Neuronal stem cell (in vitro differentiated cells): ENCODE measurements around the gene CORIN.

Experiments used
- DNase-seq: peaks from one replicate; pipeline ENCODE4 v3.0.0-alpha.2; 2013; ENCODE audit warnings: low spot score
- H2AFZ ChIP-seq: one replicate; pipeline ENCODE4 v1.6.1; 2013; ENCODE audit warnings: mild to moderate bottlenecking, low read length, inconsistent platforms
- H2AK5ac ChIP-seq: 2 replicates; pipeline ENCODE4 v1.6.1; 2013; ENCODE audit warnings: low read depth, mild to moderate bottlenecking, inconsistent platforms, low read length, moderate library complexity, mixed read lengths
- H2BK120ac ChIP-seq: 2 replicates; pipeline ENCODE4 v1.6.1; 2013; ENCODE audit warnings: low read depth, mild to moderate bottlenecking, inconsistent platforms, low read length, moderate library complexity, mixed read lengths
- H2BK12ac ChIP-seq: one replicate; pipeline ENCODE4 v1.6.1; 2013; ENCODE audit warnings: low read length, inconsistent platforms
- H2BK15ac ChIP-seq: 2 replicates; pipeline ENCODE4 v1.6.1; 2013; ENCODE audit warnings: mild to moderate bottlenecking, low read length, inconsistent platforms, mixed read lengths
- H2BK5ac ChIP-seq: one replicate; pipeline ENCODE4 v1.6.1; 2013; ENCODE audit warnings: inconsistent platforms, mild to moderate bottlenecking, low read length, moderate library complexity
- H3K14ac ChIP-seq: one replicate; pipeline ENCODE4 v1.6.1; 2013; ENCODE audit warnings: low read length, inconsistent platforms
- H3K18ac ChIP-seq: 2 replicates; pipeline ENCODE4 v1.6.1; 2013; ENCODE audit warnings: low read length, inconsistent platforms
- H3K23ac ChIP-seq: 2 replicates; pipeline ENCODE4 v1.6.1; 2013; ENCODE audit warnings: low read depth, mild to moderate bottlenecking, mixed read lengths, low read length, inconsistent platforms; ENCODE audit not compliant: poor library complexity
- H3K27ac ChIP-seq: replicated peaks from 3 replicates; pipeline ENCODE4 v1.5.1; 2013; ENCODE audit warnings: low read length, inconsistent platforms
- H3K27me3 ChIP-seq, 3 experiments: 2 replicates each; pipeline ENCODE4 v1.6.1; 2013; ENCODE audit warnings: low read length in 3 of 3, mild to moderate bottlenecking in 2 of 3, inconsistent platforms in 1 of 3, low read depth in 1 of 3, mixed read lengths in 1 of 3, moderate library complexity in 1 of 3; ENCODE audit not compliant: control insufficient read depth in 3 of 3, insufficient read depth in 3 of 3
- H3K36me3 ChIP-seq, 2 donors: replicated peaks in 1 of 2; 2 replicates each; pipeline ENCODE4 v1.6.1; 2013; ENCODE audit warnings: low read length in 2 of 2; ENCODE audit not compliant: control insufficient read depth in 2 of 2, insufficient read depth in 2 of 2
- H3K4ac ChIP-seq: 2 replicates; pipeline ENCODE4 v1.6.1; 2013; ENCODE audit warnings: inconsistent platforms, mild to moderate bottlenecking, low read length, moderate library complexity
- H3K4me1 ChIP-seq, 2 donors: 1 replicate in 1 of 2; 2 replicates in 1 of 2; pipeline ENCODE4 v1.6.1; 2013; ENCODE audit warnings: low read length in 2 of 2, low read depth in 1 of 2; ENCODE audit not compliant: control insufficient read depth in 2 of 2, insufficient read depth in 1 of 2
- H3K4me2 ChIP-seq: one replicate; pipeline ENCODE4 v1.6.1; 2013; ENCODE audit warnings: mild to moderate bottlenecking, low read length, inconsistent platforms; ENCODE audit not compliant: insufficient read depth, poor library complexity, severe bottlenecking
- H3K4me3 ChIP-seq, 2 donors: 2 replicates each; pipeline ENCODE4 v1.5.1; 2013; ENCODE audit warnings: low read length in 2 of 2, mild to moderate bottlenecking in 2 of 2, inconsistent platforms in 1 of 2, moderate library complexity in 1 of 2
- H3K79me1 ChIP-seq: one replicate; pipeline ENCODE4 v1.6.1; 2013; ENCODE audit warnings: low read depth, mild to moderate bottlenecking, inconsistent platforms, low read length, moderate library complexity
- H3K9ac ChIP-seq: one replicate; pipeline ENCODE4 v1.6.1; 2013; ENCODE audit warnings: mild to moderate bottlenecking, low read depth, low read length, inconsistent platforms; ENCODE audit not compliant: poor library complexity
- H3K9me3 ChIP-seq, 2 donors: replicated peaks in 1 of 2; 2 replicates each; pipeline versions ENCODE3 to v1.6.1; 2013; ENCODE audit warnings: low read length in 2 of 2, mild to moderate bottlenecking in 2 of 2, inconsistent platforms in 1 of 2, low read depth in 1 of 2, mixed read lengths in 1 of 2, moderate library complexity in 1 of 2; ENCODE audit not compliant: control insufficient read depth in 2 of 2, insufficient read depth in 1 of 2
- H4K8ac ChIP-seq: one replicate; pipeline ENCODE4 v1.6.1; 2013; ENCODE audit warnings: low read depth, mild to moderate bottlenecking, inconsistent platforms, low read length, moderate library complexity
- H4K91ac ChIP-seq: one replicate; pipeline ENCODE4 v1.6.1; 2013; ENCODE audit warnings: low read length, low read depth, mild to moderate bottlenecking, inconsistent platforms; ENCODE audit not compliant: poor library complexity
- WGBS, 2 donors: extraction: QIAGEN DNeasy Blood & Tissue Kit; methylation state at CpG; one replicate each; pipeline ENCODE4 v1.1.7; 2013; ENCODE audit warnings: missing lambda C conversion rate in 2 of 2, mixed read lengths in 1 of 2; ENCODE audit not compliant: insufficient read length in 2 of 2, insufficient replicate concordance in 1 of 2; ENCODE audit errors: extremely low coverage in 2 of 2; 5-methylcytosine and 5-hydroxymethylcytosine counted together

Gene CORIN

GRCh38 chr4:47855350-47855749 is 17.5 kb upstream of the CORIN start:
- Histone ChIP-seq H4K91ac (no peak overlapping the region), H3K36me3 (peaks cover 0 to 26% of the 10 kb centered on the region in 2 donors), H3K4me1 (no peaks in the 10 kb centered on the region), H2AFZ (no peak overlapping the region), H3K9me3 (no peaks in the 10 kb centered on the region), H3K23ac (no peak overlapping the region), H3K14ac (no peak overlapping the region), H2BK12ac (no peak overlapping the region), H2AK5ac (no peak overlapping the region), H2BK120ac (no peak overlapping the region), H3K4ac (no peak overlapping the region), H3K27ac (no peak overlapping the region), H2BK15ac (no peak overlapping the region), H3K4me3 (no peak overlapping the region), H2BK5ac (no peak overlapping the region), H3K79me1 (peaks cover 2% of the 10 kb centered on the region), H3K9ac (no peak overlapping the region), H3K4me2 (no peak overlapping the region), H3K18ac (no peak overlapping the region), H4K8ac (no peak overlapping the region), H3K27me3 (no peaks in the 10 kb centered on the region)
- DNase-seq: no peak
- WGBS, 2 donors: no CpG with 5 or more reads among the region's 2 CpGs

- no CpG with 5 or more reads among the region's 1 CpG for WGBS, 2 donors
Observed at GRCh38 chr4:47852136-47852535, 14.3 kb upstream of the CORIN start.

DNA sequence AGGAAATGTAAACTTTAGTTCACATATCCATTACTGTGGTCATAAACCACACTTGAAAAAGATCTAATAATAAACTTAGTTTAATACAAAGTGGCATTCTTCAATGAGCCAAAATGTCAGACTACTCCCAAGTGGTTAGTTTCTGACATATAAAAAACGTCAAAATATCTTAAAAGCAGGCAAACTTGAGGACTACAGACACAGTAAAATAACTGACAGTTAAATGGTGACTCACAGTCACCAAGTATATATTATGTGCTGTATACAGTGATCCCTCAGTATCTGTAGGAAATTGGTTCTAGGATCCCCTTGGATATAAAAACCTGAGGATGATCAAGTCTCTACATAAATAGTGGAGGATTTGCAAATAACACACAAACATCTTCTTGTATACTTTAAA is 11.6 kb upstream of the CORIN start:
- Histone ChIP-seq H2BK12ac (no peak overlapping the region), H2AK5ac (no peak overlapping the region), H3K4me3 (no peak overlapping the region), H3K27ac (no peak overlapping the region), H3K4me2 (no peak overlapping the region), H2BK15ac (no peak overlapping the region), H2AFZ (no peak overlapping the region), H3K4me1 (no peaks in the 10 kb centered on the region), H2BK5ac (no peak overlapping the region), H3K23ac (no peak overlapping the region), H3K4ac (no peak overlapping the region), H2BK120ac (no peak overlapping the region), H3K9ac (no peak overlapping the region), H3K18ac (no peak overlapping the region), H4K8ac (no peak overlapping the region), H3K14ac (no peak overlapping the region), H3K36me3 (peaks cover 0 to 37% of the 10 kb centered on the region in 2 donors), H3K27me3 (no peaks in the 10 kb centered on the region), H4K91ac (no peak overlapping the region), H3K79me1 (no peaks in the 10 kb centered on the region), H3K9me3 (no peaks in the 10 kb centered on the region)
- WGBS, 2 donors: no CpG with 5 or more reads among the region's 1 CpG
- no peak for DNase-seq

More at GRCh38 chr4:47852136-47852535, 14.3 kb upstream of the CORIN start:
- Histone ChIP-seq H3K4me2 (no peak overlapping the region), H4K8ac (no peak overlapping the region), H3K4ac (no peak overlapping the region), H3K4me3 (no peak overlapping the region), H3K14ac (no peak overlapping the region), H3K27me3 (no peaks in the 10 kb centered on the region), H3K27ac (no peak overlapping the region), H3K23ac (no peak overlapping the region), H2BK12ac (no peak overlapping the region), H3K79me1 (peaks cover 2% of the 10 kb centered on the region), H3K36me3 (peaks cover 0 to 36% of the 10 kb centered on the region in 2 donors), H3K9ac (no peak overlapping the region), H2BK15ac (no peak overlapping the region), H3K18ac (no peak overlapping the region), H3K4me1 (no peaks in the 10 kb centered on the region), H2AK5ac (no peak overlapping the region), H3K9me3 (no peaks in the 10 kb centered on the region), H2BK5ac (no peak overlapping the region), H4K91ac (no peak overlapping the region), H2AFZ (no peak overlapping the region), H2BK120ac (no peak overlapping the region)
- no peak for DNase-seq

DNA sequence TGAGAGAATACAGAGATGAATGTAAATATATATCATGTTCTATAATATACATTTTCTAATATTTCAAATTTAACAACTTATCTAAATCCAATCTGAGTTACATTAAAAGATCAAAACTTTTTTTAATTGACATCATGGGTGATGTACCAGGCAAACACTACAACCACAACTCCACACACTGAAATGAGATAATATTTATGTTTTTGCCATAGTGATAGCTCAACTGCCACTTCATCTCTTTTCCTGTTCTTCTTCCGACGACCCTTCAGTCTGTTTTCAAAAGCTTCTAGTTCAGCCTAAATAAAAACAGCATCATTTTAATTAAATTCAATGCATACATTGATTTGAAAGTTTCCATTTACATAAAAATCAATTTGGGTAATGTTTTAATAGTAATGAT is 10.2 kb upstream of the CORIN start:
- no peak overlapping the region for H3K4me3 ChIP-seq
- H3K4me2 ChIP-seq: no peak overlapping the region
- H2BK5ac ChIP-seq: no peak overlapping the region
- H3K9me3 ChIP-seq: no peaks in the 10 kb centered on the region
- no peak overlapping the region for H3K14ac ChIP-seq
- no peaks in the 10 kb centered on the region for H3K79me1 ChIP-seq
- H2BK15ac ChIP-seq: no peak overlapping the region
- no peaks in the 10 kb centered on the region for H3K4me1 ChIP-seq
- H3K27ac ChIP-seq: no peak overlapping the region
- no peak overlapping the region for H3K23ac ChIP-seq
- no peak overlapping the region for H3K9ac ChIP-seq
- H4K8ac ChIP-seq: no peak overlapping the region
- H2AFZ ChIP-seq: no peak overlapping the region
- H3K27me3 ChIP-seq: no peaks in the 10 kb centered on the region
- H4K91ac ChIP-seq: no peak overlapping the region
- WGBS, 2 donors: no CpG with 5 or more reads among the region's 2 CpGs
- H3K4ac ChIP-seq: no peak overlapping the region
- no peak overlapping the region for H2AK5ac ChIP-seq
- H2BK120ac ChIP-seq: no peak overlapping the region
- H3K18ac ChIP-seq: no peak overlapping the region
- H2BK12ac ChIP-seq: no peak overlapping the region
- H3K36me3 ChIP-seq: peaks cover 0 to 42% of the 10 kb centered on the region in 2 donors
- no peak for DNase-seq
